ENCODE measurements around the gene OXSM. TPM values are rescaled to one million over a fixed set of nuclear protein-coding genes. Genes with fewer than 3 reads are reported as not detected.

Gene OXSM
- polyA plus RNA-seq, 4 donors: 17.4 to 24.7 (median 21.7) TPM

DNA sequence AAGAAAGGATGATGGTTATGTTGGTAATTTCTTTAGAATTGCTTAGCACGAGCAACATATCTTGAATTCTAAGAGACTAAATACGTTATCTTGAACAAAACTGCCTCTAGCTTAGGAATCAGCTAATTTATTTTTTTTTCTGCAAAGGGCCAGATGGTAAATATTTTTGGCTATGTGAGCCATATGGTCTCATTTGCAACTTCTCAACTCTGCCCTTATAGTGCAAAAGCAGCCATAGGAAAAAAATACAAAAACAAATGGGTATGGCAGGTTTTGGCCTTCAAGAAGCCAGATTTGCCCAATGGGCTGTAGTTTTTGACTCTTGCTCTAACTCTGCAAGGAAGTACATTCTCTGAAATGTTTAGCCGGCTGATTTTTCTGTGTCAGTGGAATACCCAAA lies 11.9 kb downstream of the OXSM start:
- no peak for DNase-seq (ENCODE audit: low read depth in 4 of 4, low spot score in 2 of 4)

GRCh38 chr3:25803833-25804232 lies 13.9 kb downstream of the OXSM start:
- DNase-seq (ENCODE audit: low read depth in 4 of 4, low spot score in 2 of 4): no peak

GRCh38 chr3:25804676-25805075 lies 14.8 kb downstream of the OXSM start:
- DNase-seq (ENCODE audit: low read depth in 4 of 4, low spot score in 2 of 4): no peak

- no peak for DNase-seq (ENCODE audit: low read depth in 4 of 4, low spot score in 2 of 4)
These were observed 22.8 kb downstream of the OXSM start for GRCh38 chr3:25812644-25813043.

- no peak for DNase-seq (ENCODE audit: low read depth in 4 of 4, low spot score in 2 of 4)
These were observed 27.2 kb downstream of the OXSM start for GRCh38 chr3:25817107-25817506.

- no peak for DNase-seq (ENCODE audit: low read depth in 4 of 4, low spot score in 2 of 4)
These were observed 27.7 kb downstream of the OXSM start for GRCh38 chr3:25817638-25818037.

GRCh38 chr3:25818335-25818734 lies 28.4 kb downstream of the OXSM start:
- no peak for DNase-seq (ENCODE audit: low read depth in 4 of 4, low spot score in 2 of 4)

DNA sequence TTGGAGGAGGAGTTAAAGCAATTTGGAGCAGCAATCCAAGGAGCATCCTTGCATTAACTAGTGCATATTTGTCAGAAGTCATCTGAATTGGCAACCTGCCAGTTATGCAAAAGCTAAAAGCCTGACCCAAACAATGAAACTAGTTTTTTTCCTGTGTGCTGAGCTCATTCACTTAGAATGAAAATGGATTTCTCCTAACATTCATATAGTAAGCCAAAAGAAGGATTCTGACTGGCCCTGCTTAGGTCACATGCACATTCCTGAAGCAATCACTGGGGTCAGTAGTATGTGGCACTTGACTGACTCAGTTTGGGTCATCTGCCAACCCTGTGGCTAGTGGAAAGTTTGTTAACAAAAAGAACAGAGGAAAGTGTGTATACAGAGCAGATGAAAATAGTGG lies 30.5 kb downstream of the OXSM start:
- no peak for DNase-seq (ENCODE audit: low read depth in 4 of 4, low spot score in 2 of 4)

- DNase-seq (ENCODE audit: low read depth in 4 of 4, low spot score in 2 of 4): no peak
These were observed 31.1 kb downstream of the OXSM start for GRCh38 chr3:25820816-25821486.

- DNase-seq (ENCODE audit: low read depth in 4 of 4, low spot score in 2 of 4): no peak
These were observed 32.1 kb downstream of the OXSM start for GRCh38 chr3:25821746-25822573.

- no peak for DNase-seq (ENCODE audit: low read depth in 4 of 4, low spot score in 2 of 4)
These were observed 33.4 kb downstream of the OXSM start for GRCh38 chr3:25823314-25823713.

DNA sequence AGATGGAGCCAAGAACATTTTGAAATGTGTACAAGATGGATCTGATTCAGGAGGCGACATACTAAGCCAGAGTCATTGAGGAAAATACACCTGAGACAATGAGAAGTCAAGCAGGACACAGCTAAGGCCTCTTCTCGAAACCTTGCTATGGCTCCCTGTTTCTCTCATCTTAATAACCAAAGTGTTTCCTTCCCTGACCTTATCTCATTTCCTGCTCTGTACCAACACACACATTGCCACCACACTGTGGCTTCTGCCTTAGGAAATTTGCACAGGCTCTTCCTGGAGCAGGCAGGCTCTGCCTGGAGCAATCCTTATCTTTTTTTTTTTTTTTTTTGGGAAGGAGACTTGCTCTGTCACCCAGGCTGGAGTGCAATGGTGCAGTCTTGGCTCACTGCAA lies 36.6 kb downstream of the OXSM start:
- no peak for DNase-seq (ENCODE audit: low read depth in 4 of 4, low spot score in 2 of 4)

GRCh38 chr3:25830373-25831280 lies 40.7 kb downstream of the OXSM start:
- DNase-seq (ENCODE audit: low read depth in 4 of 4, low spot score in 2 of 4): no peak

- DNase-seq (ENCODE audit: low read depth in 4 of 4, low spot score in 2 of 4): no peak
These were observed 41.7 kb downstream of the OXSM start for GRCh38 chr3:25831578-25831977.

DNA sequence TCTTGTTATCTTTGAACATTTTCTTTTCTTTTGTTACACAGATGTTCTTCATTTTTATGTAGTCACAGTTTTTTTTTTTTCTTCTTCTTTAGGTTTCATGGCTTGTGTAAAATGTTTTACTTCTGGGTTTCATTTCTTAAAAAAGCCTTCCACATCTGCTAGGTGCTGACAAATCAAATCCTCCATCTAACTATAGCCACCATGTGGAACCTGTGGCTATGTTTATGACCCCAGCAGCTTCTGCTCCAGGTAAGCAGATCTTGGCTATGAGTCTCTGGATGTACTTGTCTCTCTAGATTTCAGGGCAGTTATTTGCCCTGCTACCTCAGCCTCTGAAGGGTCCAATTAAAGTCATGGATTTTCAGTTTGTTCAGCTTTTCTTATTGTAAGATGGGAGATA lies 44.5 kb downstream of the OXSM start:
- DNase-seq (ENCODE audit: low read depth in 4 of 4, low spot score in 2 of 4): no peak

- no peak for DNase-seq (ENCODE audit: low read depth in 4 of 4, low spot score in 2 of 4)
These were observed 46.7 kb downstream of the OXSM start for GRCh38 chr3:25836579-25836978.

DNA sequence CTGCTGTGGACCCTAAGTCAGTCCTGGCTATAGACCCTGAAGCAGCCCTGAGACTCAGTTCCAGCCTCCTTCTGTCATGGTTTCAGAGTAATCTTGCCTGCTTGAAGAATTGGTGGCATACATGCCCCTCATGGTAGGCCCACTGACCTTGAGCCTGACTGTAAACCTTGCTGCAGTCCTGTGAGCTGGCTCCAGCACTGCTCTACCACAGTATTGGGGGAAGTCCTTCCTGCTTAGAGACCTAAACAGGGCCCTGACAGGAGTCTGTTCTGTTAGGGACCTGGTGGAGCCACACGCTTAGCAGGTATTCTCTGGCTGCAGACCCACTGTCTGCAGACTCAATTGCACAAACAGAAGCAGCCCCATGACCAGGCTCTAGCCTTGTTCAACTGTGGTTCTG lies 47.1 kb downstream of the OXSM start:
- DNase-seq (ENCODE audit: low read depth in 4 of 4, low spot score in 2 of 4): no peak

DNA sequence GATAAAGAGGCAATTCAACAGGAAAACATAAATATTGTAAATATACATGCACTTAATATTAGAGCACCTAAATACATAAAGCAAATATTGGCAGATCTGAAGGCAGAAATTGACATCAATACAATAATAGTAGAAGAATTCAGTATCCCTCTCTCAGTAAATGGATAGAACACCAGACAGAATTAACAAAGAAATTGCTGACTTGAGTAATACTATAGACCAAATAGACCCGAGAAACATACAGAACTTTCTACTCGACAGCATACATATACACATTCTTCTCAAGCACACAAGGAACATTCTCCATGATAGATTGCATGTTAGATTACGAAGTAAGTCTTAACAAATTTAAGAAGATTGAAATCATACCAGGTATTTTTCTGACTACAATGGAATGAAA lies 50.2 kb downstream of the OXSM start:
- no peak for DNase-seq (ENCODE audit: low read depth in 4 of 4, low spot score in 2 of 4)

GRCh38 chr3:25843332-25843731 lies 53.4 kb downstream of the OXSM start:
- no peak for DNase-seq (ENCODE audit: low read depth in 4 of 4, low spot score in 2 of 4)
